K562 (cell line): ENCODE measurements around the gene IGSF8. TPM values are rescaled to one million over a fixed set of nuclear protein-coding genes. Genes with fewer than 3 reads are reported as not detected.
A peak's percentile ranks its signal among the peaks of the same experiment; 100 is the strongest.

Source experiments
- ARID3A ChIP-seq: IDR thresholded peaks from 2 replicates; pipeline ENCODE4 v1.6.1; 2012; ENCODE audit warnings: low read depth, low read length, improper control_type of control experiment, borderline replicate concordance
- CEBPB ChIP-seq: fragments of 450-650 bp; IDR thresholded peaks from 2 replicates; pipeline ENCODE4 v1.6.1; 2016; ENCODE audit warnings: missing genetic modification characterization, missing compliant biosample characterization
- CHAMP1 ChIP-seq: fragments of 450-650 bp; IDR thresholded peaks from 2 replicates; pipeline ENCODE4 v1.6.1; 2016; ENCODE audit warnings: mild to moderate bottlenecking
- DMBX1 ChIP-seq: fragments of 250-450 bp; sonication (Bioruptor Pico); IDR thresholded peaks from 2 replicates; pipeline ENCODE4 v1.8.0; 2022; ENCODE audit warnings: inconsistent platforms, mild to moderate bottlenecking, moderate library complexity, borderline replicate concordance
- FOXA1 ChIP-seq: fragments of 450-650 bp; IDR thresholded peaks from 2 replicates; pipeline ENCODE4 v1.6.1; 2016; ENCODE audit warnings: mild to moderate bottlenecking, borderline replicate concordance
- LEF1 ChIP-seq: fragments of 450-650 bp; IDR thresholded peaks from 2 replicates; pipeline ENCODE4 v1.6.1; 2016; ENCODE audit warnings: mild to moderate bottlenecking
- NFIC ChIP-seq: fragments of 450-650 bp; IDR thresholded peaks from 2 replicates; pipeline ENCODE4 v1.6.1; 2017; ENCODE audit warnings: mild to moderate bottlenecking, inconsistent platforms
- PATZ1 ChIP-seq: fragments of 250-450 bp; sonication (Bioruptor Pico); IDR thresholded peaks from 2 replicates; pipeline ENCODE4 v1.5.0; 2020; ENCODE audit warnings: mild to moderate bottlenecking, borderline replicate concordance
- PPARD ChIP-seq: fragments of 250-450 bp; sonication (Bioruptor Pico); IDR thresholded peaks from 2 replicates; pipeline ENCODE4 v1.8.0; 2022; ENCODE audit warnings: inconsistent platforms, mild to moderate bottlenecking, moderate library complexity
- PYGO2 ChIP-seq: fragments of 450-650 bp; IDR thresholded peaks from 2 replicates; pipeline ENCODE4 v1.6.1; 2016; ENCODE audit warnings: mild to moderate bottlenecking, missing genetic modification characterization, moderate library complexity, missing compliant biosample characterization
- SMAD2 ChIP-seq: fragments of 150-350 bp; IDR thresholded peaks from 2 replicates; pipeline ENCODE4 v1.6.1; 2014; ENCODE audit warnings: low read depth, mild to moderate bottlenecking, low read length
- SMARCC2 ChIP-seq: fragments of 450-650 bp; IDR thresholded peaks from 2 replicates; pipeline ENCODE4 v1.6.1; 2017; ENCODE audit warnings: antibody characterized with exemption, moderate library complexity, mild to moderate bottlenecking, low read depth
- U2AF2 ChIP-seq: fragments of 200-400 bp; formaldehyde crosslinking; optimal IDR thresholded peaks from 2 replicates; pipeline ENCODE3; 2017; ENCODE audit warnings: low read depth, mild to moderate bottlenecking, low read length
- ZBED1 ChIP-seq: IDR thresholded peaks from 2 replicates; pipeline ENCODE4 v1.6.1; 2014
- ZNF175 ChIP-seq: fragments of 200-800 bp; sonication (Bioruptor generic); IDR thresholded peaks from 2 replicates; pipeline ENCODE4 v1.6.1; 2016; ENCODE audit warnings: low read depth, mild to moderate bottlenecking, missing genetic modification characterization, missing compliant biosample characterization
- ZNF239 ChIP-seq: fragments of 250-450 bp; sonication (Bioruptor Pico); IDR thresholded peaks from 2 replicates; pipeline ENCODE4 v1.4.0; 2020; ENCODE audit warnings: mild to moderate bottlenecking
- ZNF263 ChIP-seq: sonication (generic); formaldehyde crosslinking; IDR thresholded peaks from 2 replicates; pipeline ENCODE4 v1.8.0; 2022; ENCODE audit warnings: mild to moderate bottlenecking, missing genetic modification reagents, borderline replicate concordance
- ZNF3 ChIP-seq: fragments of 250-450 bp; sonication (Bioruptor Pico); IDR thresholded peaks from 2 replicates; pipeline ENCODE4 v1.5.0; 2021; ENCODE audit warnings: mild to moderate bottlenecking, moderate library complexity
- ZNF408 ChIP-seq: fragments of 250-450 bp; sonication (Bioruptor Pico); IDR thresholded peaks from 2 replicates; pipeline ENCODE4 v1.4.0; 2020; ENCODE audit warnings: low read depth, mild to moderate bottlenecking, moderate library complexity
- ZNF431 ChIP-seq: sonication (generic); formaldehyde crosslinking; IDR thresholded peaks from 2 replicates; pipeline ENCODE4 v1.8.0; 2022; ENCODE audit warnings: mild to moderate bottlenecking, missing genetic modification reagents
- ZNF449 ChIP-seq: fragments of 250-450 bp; sonication (Bioruptor Pico); IDR thresholded peaks from 2 replicates; pipeline ENCODE4 v1.8.0; 2022; ENCODE audit warnings: moderate library complexity, mild to moderate bottlenecking, inconsistent platforms
- polyA plus RNA-seq, 8 experiments: library from polyadenylated mRNA; depleted of rRNA in 4 of 8; stranded (reverse) in 5 of 8; unstranded in 3 of 8; fragments of >200 nt; fragmentation: Nextera tagmentation in 2 of 8; fragmentation: Illumina TruSeq in 1 of 8; extraction: Ambion mirVana in 2 of 8; extraction: Trizol in 1 of 8; gene quantifications; 2 replicates each; pipeline versions ENCODE4 v1.2.1 to v1.2.3, GENCODE V29; 2011 to 2014; ENCODE audit warnings: inconsistent platforms in 1 of 8, missing spikeins in 1 of 8
- total RNA-seq, 7 experiments: library from RNA; depleted of rRNA in 6 of 7; stranded (reverse); fragments of >200 nt in 6 of 7; fragmentation: Illumina TruSeq in 2 of 7; extraction: Trizol in 2 of 7; gene quantifications; 2 replicates each; pipeline versions ENCODE4 v1.2.1 to v1.2.3, GENCODE V29; 2011 to 2021; ENCODE audit warnings: low replicate concordance in 1 of 7

The IGSF8 gene
- total and polyA plus RNA-seq, 9 of the 15 experiments (the other 6 are each of a cell fraction or from before 2014, with no cell fraction given): 0.32 to 11.7 (median 3.2) TPM

GRCh38 chr1:160046494-160047110 is 51.8 kb downstream of the IGSF8 start (continued):
- TF ChIP-seq ZNF449: peak; percentile 74; the same call in 1 of the 2 replicates
- TF ChIP-seq SMARCC2: peak; percentile 94
- TF ChIP-seq U2AF2: no peak
- TF ChIP-seq DMBX1: peak; percentile 92
- no peak for TF ChIP-seq ZNF408 (CRISPR knock-in tag)
- no peak for TF ChIP-seq PPARD
- peak; percentile 71 for TF ChIP-seq CEBPB (tag)
- peak; percentile 96 for TF ChIP-seq ZNF175 (CRISPR knock-in tag)
- no peak; the same call in 1 of the 2 replicates for TF ChIP-seq ZNF263 (CRISPR knock-in tag)
- TF ChIP-seq PYGO2 (tag): peak; percentile 61; the same call in 1 of the 2 replicates
- TF ChIP-seq LEF1: peak; percentile 87
- peak; percentile 83; the same call in 1 of the 2 replicates for TF ChIP-seq ZBED1
- no peak for TF ChIP-seq ZNF431 (CRISPR knock-in tag)
- TF ChIP-seq PATZ1 (CRISPR knock-in tag): peak; percentile 83; the same call in 1 of the 2 replicates
- peak; percentile 97 for TF ChIP-seq NFIC
- no peak for TF ChIP-seq ZNF3 (CRISPR knock-in tag)
- no peak for TF ChIP-seq FOXA1
- peak; percentile 68 for TF ChIP-seq ARID3A
- TF ChIP-seq ZNF239 (CRISPR knock-in tag): no peak; the same call in 1 of the 2 replicates
- no peak for TF ChIP-seq SMAD2
- TF ChIP-seq CHAMP1: peak; percentile 83; the same call in 1 of the 2 replicates
